LNCaP clone FGC (cell line): ENCODE results near the gene COMMD4.
"Not testable (repeated sequence)": the region's sequence is repeated elsewhere in the genome, so short reads cannot be mapped to it uniquely, and the experiment has no call there.

ENCODE experiments used
- DNase-seq: peaks from one replicate; pipeline ENCODE4 v3.0.0-alpha.2; 2011; ENCODE audit warnings: low read depth
- H3K4me3 ChIP-seq: 2 replicates; pipeline ENCODE4 v1.5.1; 2011; ENCODE audit warnings: mild to moderate bottlenecking, low read depth, low read length, control low read depth
- CTCF ChIP-seq: IDR thresholded peaks from 2 replicates; pipeline ENCODE4 v1.5.1; 2012; ENCODE audit warnings: mild to moderate bottlenecking; ENCODE audit not compliant: control insufficient read depth, insufficient read depth; ENCODE audit errors: extremely low read depth

Gene COMMD4

GRCh38 chr15:75338661-75339240 is 2.9 kb downstream of the COMMD4 start:
- no peak overlapping the region for H3K4me3 ChIP-seq
- no peak for DNase-seq

GRCh38 chr15:75339531-75340240 is 3.8 kb downstream of the COMMD4 start:
- no peak for TF ChIP-seq CTCF
- DNase-seq = no peak
- no peak overlapping the region for H3K4me3 ChIP-seq

More at GRCh38 chr15:75338661-75339240, 2.9 kb downstream of the COMMD4 start:
- no peak for TF ChIP-seq CTCF

GRCh38 chr15:75342221-75342620 is 6.4 kb downstream of the COMMD4 start:
- H3K4me3 ChIP-seq = no peak overlapping the region
- DNase-seq = no peak

GRCh38 chr15:75343953-75344352 is 8.1 kb downstream of the COMMD4 start:
- not testable (repeated sequence) for H3K4me3 ChIP-seq, DNase-seq

More at GRCh38 chr15:75342221-75342620, 6.4 kb downstream of the COMMD4 start:
- no peak for TF ChIP-seq CTCF

GRCh38 chr15:75346796-75347221 is 10.9 kb downstream of the COMMD4 start, which contains the start of gene NEIL1:
NEIL1 (plus strand) TSS chr15:75347039; CDS start chr15:75348906, 1,867 bp downstream.
- no peak for DNase-seq
- H3K4me3 ChIP-seq = peak within 1 kb of the TSS; percentile 82
- TF ChIP-seq CTCF = no peak

GRCh38 chr15:75347222-75348033 is 11.6 kb downstream of the COMMD4 start:
- TF ChIP-seq CTCF = no peak
- no peak for DNase-seq
- peak overlapping the region; percentile 82 for H3K4me3 ChIP-seq

GRCh38 chr15:75348034-75348561 is 12.2 kb downstream of the COMMD4 start:
- peak overlapping the region; percentile 82 for H3K4me3 ChIP-seq
- TF ChIP-seq CTCF = no peak
- no peak for DNase-seq
